NB4 (cell line): Measurements from ENCODE around the gene STK32C.

Source experiments
- DNase-seq: peaks from one replicate; pipeline ENCODE4 v3.0.0; 2010; ENCODE audit warnings: low read depth
- H3K4me3 ChIP-seq: one replicate; pipeline ENCODE4 v1.5.1; 2011; ENCODE audit warnings: mild to moderate bottlenecking, low read depth, low read length, moderate library complexity
- CTCF ChIP-seq: IDR thresholded peaks from one replicate; pipeline ENCODE4 v1.5.1; 2012; ENCODE audit warnings: low read depth, low read length
- MYC ChIP-seq: IDR thresholded peaks from 2 replicates; pipeline ENCODE4 v1.6.1; 2011; ENCODE audit warnings: low read depth, low read length
- POLR2A ChIP-seq: IDR thresholded peaks from 2 replicates; pipeline ENCODE4 v1.6.1; 2011; ENCODE audit warnings: mild to moderate bottlenecking; ENCODE audit not compliant: insufficient read length; ENCODE audit errors: extremely low read depth
- TF ChIP-seq, protein P1 (sequence below): IDR thresholded peaks from 2 replicates; pipeline ENCODE4 v1.6.1; 2011; ENCODE audit warnings: low read depth, low read length

STK32C gene

DNA sequence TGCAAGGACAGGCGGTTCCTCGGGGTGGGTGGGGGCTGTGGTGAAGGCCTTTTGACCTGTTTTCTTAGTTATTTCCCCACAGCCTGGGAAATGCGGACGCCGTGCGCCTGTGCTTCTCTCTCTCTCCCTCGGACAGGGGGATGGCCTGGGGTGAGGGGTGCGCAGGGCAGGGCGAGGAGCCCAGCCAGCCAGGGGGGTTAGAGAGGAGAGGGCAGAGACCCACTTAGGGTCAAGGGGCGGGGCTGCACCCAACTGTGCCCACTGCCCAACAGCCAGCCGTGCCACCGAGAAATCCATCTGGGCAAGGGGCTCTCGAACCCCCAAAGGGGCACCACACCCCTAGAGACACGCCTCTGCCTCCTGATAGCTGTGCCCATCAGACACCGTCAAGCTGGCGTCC is 67.2 kb downstream of the STK32C start:
- DNase-seq = no peak
- TF ChIP-seq POLR2A = no peak
- TF ChIP-seq, protein P1, sequence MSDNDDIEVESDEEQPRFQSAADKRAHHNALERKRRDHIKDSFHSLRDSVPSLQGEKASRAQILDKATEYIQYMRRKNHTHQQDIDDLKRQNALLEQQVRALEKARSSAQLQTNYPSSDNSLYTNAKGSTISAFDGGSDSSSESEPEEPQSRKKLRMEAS = no peak
- no peak for TF ChIP-seq MYC
- TF ChIP-seq CTCF = no peak
- no peak overlapping the region for H3K4me3 ChIP-seq

GRCh38 chr10:132240156-132240555 is 67.6 kb downstream of the STK32C start:
- no peak for TF ChIP-seq POLR2A
- no peak for TF ChIP-seq MYC
- TF ChIP-seq CTCF = no peak
- TF ChIP-seq, protein P1 = no peak
- DNase-seq = no peak
- no peak overlapping the region for H3K4me3 ChIP-seq

- H3K4me3 ChIP-seq = no peak overlapping the region
- DNase-seq = no peak
- TF ChIP-seq MYC (no peak), POLR2A (no peak), CTCF (no peak)
- TF ChIP-seq, protein P1 = no peak
Measured at GRCh38 chr10:132239126-132240031, 68.4 kb downstream of the STK32C start.

DNA sequence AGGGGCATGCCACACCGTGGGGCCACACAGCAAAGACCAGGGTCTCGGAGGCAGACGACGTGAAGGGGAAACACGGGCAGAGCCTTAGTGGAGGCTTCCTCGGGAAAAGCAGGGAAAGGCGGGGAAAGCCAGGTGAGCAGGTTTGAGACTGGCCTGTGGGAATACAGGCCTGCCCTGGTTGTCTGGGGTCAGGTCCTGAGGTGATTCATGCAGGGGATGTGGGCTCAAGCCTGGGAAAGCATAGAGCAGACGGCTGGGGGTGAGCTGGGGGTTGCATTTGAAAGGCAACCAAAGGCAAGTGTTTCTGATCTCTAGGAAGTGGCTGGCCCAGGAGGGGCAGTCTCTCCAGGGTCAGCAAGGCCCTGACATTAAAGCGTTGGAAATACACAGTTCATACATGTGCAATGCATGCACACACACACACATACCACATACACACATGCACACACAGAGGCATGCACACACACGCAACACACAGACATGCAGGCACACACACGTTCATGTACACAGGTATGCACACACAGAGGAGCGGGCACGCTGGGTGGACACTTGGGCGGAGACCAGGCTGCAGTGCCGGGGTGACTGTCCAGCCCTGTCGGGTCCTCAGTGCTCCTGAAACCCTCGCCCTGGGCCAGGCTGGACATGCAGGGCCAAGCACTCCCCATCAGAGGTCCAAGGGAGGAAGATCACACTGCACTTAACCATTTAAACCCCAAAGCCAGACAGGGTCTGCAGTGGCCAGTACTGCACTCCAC is 69.2 kb downstream of the STK32C start:
- TF ChIP-seq POLR2A = no peak
- TF ChIP-seq MYC = no peak
- no peak for TF ChIP-seq CTCF
- TF ChIP-seq, protein P1 = no peak
- no peak for DNase-seq
- no peak overlapping the region for H3K4me3 ChIP-seq

DNA sequence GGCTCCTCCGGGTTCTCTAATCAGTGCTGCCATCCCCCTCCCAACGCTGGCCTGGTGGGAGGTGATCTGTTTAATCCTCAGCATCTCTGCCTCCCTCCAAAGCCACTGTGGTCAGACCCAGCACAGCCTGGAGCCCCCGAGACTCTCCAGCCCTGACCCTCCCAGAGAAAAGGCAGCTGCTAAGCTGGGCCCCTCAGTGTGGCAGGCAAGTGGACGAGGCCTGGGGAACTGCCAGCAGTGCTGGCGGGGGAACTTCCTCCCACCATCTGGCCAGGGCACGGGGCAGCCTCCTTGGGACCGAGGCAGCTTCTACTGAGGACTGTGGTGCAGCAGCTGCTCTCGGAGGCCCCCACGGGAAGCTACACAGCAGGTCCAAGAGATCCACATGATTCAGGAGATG is 69.9 kb downstream of the STK32C start:
- TF ChIP-seq CTCF = no peak
- TF ChIP-seq MYC = no peak
- TF ChIP-seq, protein P1 = no peak
- TF ChIP-seq POLR2A = no peak
- DNase-seq = no peak
- H3K4me3 ChIP-seq = no peak overlapping the region
